GM12873 (cell line): ENCODE data around the gene MARCHF2.

Source experiments
- TF ChIP-seq, protein P1 (sequence below): IDR thresholded peaks from 2 replicates; pipeline ENCODE4 v1.5.1; 2012; ENCODE audit warnings: low read depth, mild to moderate bottlenecking, moderate library complexity, low read length, control low read depth; ENCODE audit not compliant: insufficient read depth; ENCODE audit errors: missing control alignments

MARCHF2 gene

DNA sequence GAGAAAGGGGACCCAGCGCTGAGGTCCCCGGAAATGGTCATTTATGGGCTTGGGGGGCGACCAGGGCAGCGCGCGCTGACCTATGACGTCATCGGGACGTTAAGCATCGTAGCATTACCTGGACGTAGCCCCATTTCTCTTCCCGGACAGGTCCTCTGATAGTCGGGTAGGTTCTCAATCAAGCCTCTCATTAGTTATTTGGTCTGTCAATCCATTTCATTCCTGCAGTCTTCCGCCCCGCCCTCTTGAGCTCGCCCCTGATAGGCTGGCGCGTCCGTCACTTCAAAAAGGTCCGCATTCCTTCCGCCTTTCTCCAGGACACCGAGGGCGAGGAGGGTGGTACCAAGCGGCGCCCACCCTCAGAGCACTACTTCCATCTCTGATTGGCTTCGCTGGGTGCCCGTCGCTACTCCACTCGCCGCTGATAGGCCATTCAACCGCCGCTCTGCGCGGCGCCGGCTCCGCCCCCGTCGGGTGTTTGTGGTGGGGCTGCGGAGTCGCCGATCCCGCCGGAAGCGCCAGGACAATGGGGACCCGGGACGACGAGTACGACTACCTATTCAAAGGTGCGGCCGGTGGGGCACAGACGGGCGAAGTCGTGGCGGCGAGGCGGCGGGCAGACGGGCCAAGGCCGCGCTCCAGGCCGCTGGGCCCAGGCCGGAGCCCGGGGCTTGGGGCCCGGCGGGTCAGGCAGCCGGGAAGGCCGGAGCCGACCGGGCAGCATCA is 23.1 kb upstream of the MARCHF2 start, which contains the start of gene RAB11B:
RAB11B (plus strand) TSS at position 470 of the 726 bp plus-strand sequence; CDS start at position 527, 57 bp downstream.
- TF ChIP-seq, protein P1, sequence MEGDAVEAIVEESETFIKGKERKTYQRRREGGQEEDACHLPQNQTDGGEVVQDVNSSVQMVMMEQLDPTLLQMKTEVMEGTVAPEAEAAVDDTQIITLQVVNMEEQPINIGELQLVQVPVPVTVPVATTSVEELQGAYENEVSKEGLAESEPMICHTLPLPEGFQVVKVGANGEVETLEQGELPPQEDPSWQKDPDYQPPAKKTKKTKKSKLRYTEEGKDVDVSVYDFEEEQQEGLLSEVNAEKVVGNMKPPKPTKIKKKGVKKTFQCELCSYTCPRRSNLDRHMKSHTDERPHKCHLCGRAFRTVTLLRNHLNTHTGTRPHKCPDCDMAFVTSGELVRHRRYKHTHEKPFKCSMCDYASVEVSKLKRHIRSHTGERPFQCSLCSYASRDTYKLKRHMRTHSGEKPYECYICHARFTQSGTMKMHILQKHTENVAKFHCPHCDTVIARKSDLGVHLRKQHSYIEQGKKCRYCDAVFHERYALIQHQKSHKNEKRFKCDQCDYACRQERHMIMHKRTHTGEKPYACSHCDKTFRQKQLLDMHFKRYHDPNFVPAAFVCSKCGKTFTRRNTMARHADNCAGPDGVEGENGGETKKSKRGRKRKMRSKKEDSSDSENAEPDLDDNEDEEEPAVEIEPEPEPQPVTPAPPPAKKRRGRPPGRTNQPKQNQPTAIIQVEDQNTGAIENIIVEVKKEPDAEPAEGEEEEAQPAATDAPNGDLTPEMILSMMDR, result no peak

DNA sequence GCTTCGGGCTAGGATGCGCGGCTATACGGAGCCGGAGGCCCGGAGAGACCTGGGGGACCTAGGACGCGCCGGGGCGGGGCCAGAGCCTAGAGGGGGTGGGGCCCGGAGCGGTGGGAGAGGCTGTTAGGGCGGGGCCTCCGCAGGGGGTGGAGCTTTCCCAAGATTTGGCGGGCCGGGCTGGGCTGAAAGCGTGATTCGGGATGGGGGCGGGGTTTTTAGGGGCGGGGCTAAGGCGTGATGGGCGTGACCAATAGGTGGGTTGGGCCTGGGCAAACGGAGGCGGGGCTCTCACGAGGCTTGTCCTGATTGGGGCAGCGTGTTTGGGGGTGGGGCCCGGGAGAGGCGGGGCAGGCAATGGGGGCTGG is 22.5 kb upstream of the MARCHF2 start:
- TF ChIP-seq, protein P1, result no peak

GRCh38 chr19:8391198-8392016 is 21.7 kb upstream of the MARCHF2 start:
- TF ChIP-seq, protein P1, result no peak

DNA sequence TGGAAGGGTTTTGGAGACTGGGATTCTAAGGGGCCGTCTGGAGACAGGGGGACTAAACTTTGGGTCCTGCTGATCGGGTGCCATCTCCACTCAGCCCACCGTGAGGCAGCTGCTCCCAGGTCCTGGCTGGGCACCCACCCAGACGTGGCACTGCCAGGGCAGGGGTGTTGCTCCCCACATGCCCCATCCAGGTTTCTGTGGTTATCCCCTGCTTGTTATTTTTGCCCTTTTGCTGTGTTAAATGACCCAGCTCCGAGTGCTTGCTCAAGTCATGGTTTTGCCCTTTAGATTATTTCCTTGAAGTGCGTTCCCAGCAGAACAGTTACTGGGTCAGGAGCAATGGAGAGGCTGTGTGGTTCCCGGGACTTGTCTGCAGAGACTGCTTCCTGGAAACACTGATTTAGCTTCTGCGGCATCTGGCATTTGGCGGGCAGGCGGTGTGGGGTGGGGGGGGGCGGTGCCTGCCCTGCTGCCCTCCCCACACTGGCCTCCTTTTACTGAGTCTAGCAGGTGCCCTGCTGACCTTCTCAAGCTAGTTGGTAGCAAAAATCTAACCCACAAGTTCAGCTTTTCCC is 21.0 kb upstream of the MARCHF2 start:
- TF ChIP-seq, protein P1, result no peak

GRCh38 chr19:8393192-8393870 is 19.8 kb upstream of the MARCHF2 start:
- TF ChIP-seq, protein P1, result no peak

DNA sequence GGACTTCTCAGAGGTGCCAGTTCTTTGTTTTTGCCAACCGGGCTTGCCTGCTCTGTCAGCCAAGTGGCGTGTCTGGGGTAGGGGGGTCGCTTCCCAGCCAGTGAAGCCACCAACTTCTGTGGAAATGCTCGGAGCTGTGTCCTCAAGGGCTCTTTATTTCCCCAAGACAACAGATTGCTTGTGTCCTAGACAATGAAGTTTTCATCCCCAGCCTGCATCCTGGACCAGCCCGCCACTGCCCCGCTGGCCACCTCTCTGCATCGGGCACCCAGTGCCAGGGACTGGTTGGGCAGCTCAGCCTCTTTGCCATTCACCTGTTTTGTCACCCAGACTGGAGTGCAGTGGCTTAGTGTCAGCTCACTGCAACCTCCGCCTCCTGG is 19.2 kb upstream of the MARCHF2 start:
- TF ChIP-seq, protein P1, result no peak
